ENCODE measurements around the gene UPK2. TPM values are rescaled to one million over a fixed set of nuclear protein-coding genes. Genes with fewer than 3 reads are reported as not detected.

UPK2 gene
- total and polyA plus RNA-seq, 2 of the 13 experiments (the other 11 are each of a cell fraction or from before 2014, with no cell fraction given): not detected

DNA sequence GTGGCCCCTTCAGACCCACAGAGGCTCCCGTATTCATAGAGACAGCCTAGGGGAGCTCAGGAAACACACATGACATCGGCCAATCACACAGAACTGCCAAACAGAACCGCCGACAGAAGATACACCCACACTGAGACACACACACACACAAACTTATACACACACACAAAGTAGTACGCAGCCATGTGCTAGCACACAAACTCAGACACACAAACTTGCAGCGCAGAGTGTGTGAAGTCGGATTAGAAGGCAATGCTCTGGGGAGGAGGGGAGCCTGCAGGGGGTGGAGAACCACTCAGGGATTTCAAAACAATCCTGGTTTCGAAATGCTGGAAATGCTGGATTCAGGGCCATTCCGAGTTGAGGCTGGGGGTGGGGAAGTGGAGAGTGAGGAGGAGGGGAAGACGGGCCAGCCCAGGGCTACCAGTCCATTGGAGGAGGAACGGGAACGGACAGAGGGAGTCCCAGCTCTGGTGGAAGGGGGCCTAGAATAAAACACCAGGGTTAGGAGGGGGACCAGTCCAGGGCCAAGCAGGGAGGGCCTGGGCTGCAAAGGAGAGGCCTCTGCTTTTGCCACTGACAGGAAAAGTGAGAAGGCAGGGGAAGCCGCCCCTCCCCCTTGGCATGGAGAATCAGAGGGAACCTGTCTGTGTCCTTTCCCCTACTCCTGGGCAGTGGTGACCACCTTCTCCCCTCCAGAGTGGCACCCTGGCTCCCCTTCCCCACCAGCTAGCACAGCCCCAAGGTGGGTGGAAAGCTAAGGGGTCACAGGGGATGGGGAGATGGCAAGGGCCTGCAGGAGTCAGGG, 34.8 kb upstream of the UPK2 start (continued):
- TF ChIP-seq ZNF292 (CRISPR knock-in tag; IDR thresholded peaks at IDR 0.05; ENCODE audit: borderline replicate concordance, low read depth) (no peak; the same call in none of the 2 replicates), ONECUT2 (CRISPR knock-in tag; IDR thresholded peaks at IDR 0.05) (no peak), SP2 (CRISPR knock-in tag; IDR thresholded peaks at IDR 0.05) (no peak), FOXA3 (CRISPR knock-in tag; IDR thresholded peaks at IDR 0.05) (0 out of 2 replicates have a peak, but pooled peaks have one; percentile 20), SP140L (CRISPR knock-in tag; IDR thresholded peaks at IDR 0.05; ENCODE audit: borderline replicate concordance) (no peak), RFXANK (CRISPR knock-in tag; IDR thresholded peaks at IDR 0.05) (0 out of 2 replicates have a peak, but pooled peaks have one; percentile 67), DMAP1 (CRISPR knock-in tag; IDR thresholded peaks at IDR 0.05) (peak; percentile 73; the same call in 1 of the 2 replicates), ZC3H4 (CRISPR knock-in tag; IDR thresholded peaks at IDR 0.05; ENCODE audit: borderline replicate concordance) (0 out of 2 replicates have a peak, but pooled peaks have one; percentile 10), ZNF552 (CRISPR knock-in tag; IDR thresholded peaks at IDR 0.05; ENCODE audit: borderline replicate concordance) (no peak), NR2C2 (CRISPR knock-in tag; IDR thresholded peaks at IDR 0.05; ENCODE audit: borderline replicate concordance) (0 out of 2 replicates have a peak, but pooled peaks have one; percentile 52), EP300 (IDR thresholded peaks at IDR 0.05; ENCODE audit: low read depth in 2 of 2, low read length in 2 of 2) (peak; percentile 76 to 86), EP300 (CRISPR knock-in tag; IDR thresholded peaks at IDR 0.05; ENCODE audit: borderline replicate concordance) (peak; percentile 84), HNRNPL (IDR thresholded peaks at IDR 0.05; ENCODE audit: low read depth, low read length) (peak; percentile 20; the same call in 1 of the 2 replicates), ZIK1 (CRISPR knock-in tag; IDR thresholded peaks at IDR 0.05; ENCODE audit: borderline replicate concordance, low read depth) (no peak), MAFG (CRISPR knock-in tag; IDR thresholded peaks at IDR 0.05) (no peak), HNF4G (IDR thresholded peaks at IDR 0.05; ENCODE audit: borderline replicate concordance, low read depth, low read length) (peak; percentile 78; the same call in 1 of the 2 replicates), HNF4G (CRISPR knock-in tag; IDR thresholded peaks at IDR 0.05; ENCODE audit: borderline replicate concordance, low read depth) (no peak), NFKB2 (CRISPR knock-in tag; IDR thresholded peaks at IDR 0.05; ENCODE audit: borderline replicate concordance) (no peak), ZNF121 (CRISPR knock-in tag; IDR thresholded peaks at IDR 0.05) (peak; percentile 66; the same call in 1 of the 2 replicates), ZBTB20 (CRISPR knock-in tag; IDR thresholded peaks at IDR 0.05; ENCODE audit: borderline replicate concordance, low read depth) (no peak), ZNF24 (IDR thresholded peaks at IDR 0.05) (no peak), ZC3H13 (CRISPR knock-in tag; IDR thresholded peaks at IDR 0.05) (no peak; the same call in 1 of the 2 replicates), HDAC6 (IDR thresholded peaks at IDR 0.05; ENCODE audit: low read depth, low read length) (no peak), ZNF10 (CRISPR knock-in tag; IDR thresholded peaks at IDR 0.05; ENCODE audit: borderline replicate concordance, low read depth) (no peak), ZNF446 (CRISPR knock-in tag; IDR thresholded peaks at IDR 0.05) (no peak), ZFP37 (CRISPR knock-in tag; IDR thresholded peaks at IDR 0.05; ENCODE audit: borderline replicate concordance) (no peak), EHMT2 (IDR thresholded peaks at IDR 0.05; ENCODE audit: borderline replicate concordance, low read depth, low read length) (no peak), SMAD3 (CRISPR knock-in tag; IDR thresholded peaks at IDR 0.05) (peak; percentile 73; the same call in 1 of the 2 replicates)
- TF ChIP-seq, protein P1, sequence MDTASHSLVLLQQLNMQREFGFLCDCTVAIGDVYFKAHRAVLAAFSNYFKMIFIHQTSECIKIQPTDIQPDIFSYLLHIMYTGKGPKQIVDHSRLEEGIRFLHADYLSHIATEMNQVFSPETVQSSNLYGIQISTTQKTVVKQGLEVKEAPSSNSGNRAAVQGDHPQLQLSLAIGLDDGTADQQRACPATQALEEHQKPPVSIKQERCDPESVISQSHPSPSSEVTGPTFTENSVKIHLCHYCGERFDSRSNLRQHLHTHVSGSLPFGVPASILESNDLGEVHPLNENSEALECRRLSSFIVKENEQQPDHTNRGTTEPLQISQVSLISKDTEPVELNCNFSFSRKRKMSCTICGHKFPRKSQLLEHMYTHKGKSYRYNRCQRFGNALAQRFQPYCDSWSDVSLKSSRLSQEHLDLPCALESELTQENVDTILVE (CRISPR knock-in tag; IDR thresholded peaks at IDR 0.05): peak; percentile 59; the same call in 1 of the 2 replicates
- TF ChIP-seq, protein P2, sequence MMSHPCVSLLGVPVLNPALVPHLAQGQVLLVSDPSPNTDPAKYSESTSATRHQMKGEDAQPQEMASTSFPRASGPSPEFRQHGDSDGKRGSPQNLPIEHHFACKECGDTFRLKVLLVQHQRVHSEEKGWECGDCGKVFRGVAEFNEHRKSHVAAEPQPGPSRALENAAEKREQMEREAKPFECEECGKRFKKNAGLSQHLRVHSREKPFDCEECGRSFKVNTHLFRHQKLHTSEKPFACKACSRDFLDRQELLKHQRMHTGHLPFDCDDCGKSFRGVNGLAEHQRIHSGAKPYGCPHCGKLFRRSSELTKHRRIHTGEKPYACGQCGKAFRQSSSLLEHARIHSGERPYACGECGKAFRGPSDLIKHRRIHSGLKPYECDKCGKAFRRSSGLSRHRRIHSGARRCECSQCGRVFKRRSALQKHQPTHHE (CRISPR knock-in tag; IDR thresholded peaks at IDR 0.05; ENCODE audit: borderline replicate concordance): 0 out of 2 replicates have a peak, but pooled peaks have one; percentile 29

All from HepG2 (cell line).